Ramos (cell line): ENCODE measurements around the gene GDPD2.
"Not testable (repeated sequence)": the region's sequence is repeated elsewhere in the genome, so short reads cannot be mapped to it uniquely, and the experiment has no call there.

Experiments
- in situ Hi-C: fragments of 300-500 bp; cut with MboI; formaldehyde crosslinking; loops from one replicate; pipeline ENCODE4 v1.14.3; 2022; ENCODE audit warnings: low sequenced_read_pairs; ENCODE audit not compliant: unreplicated experiment

GDPD2 gene

GRCh38 chrX:70422851-70423341 lies at the start of gene GDPD2:
Gene GDPD2 (plus strand): TSS chrX:70423314. CDS start chrX:70424985, 1,671 bp downstream.
- in situ Hi-C loops, result no loop called here

GRCh38 chrX:70386235-70386634 lies 36.9 kb upstream of the GDPD2 start:
- in situ Hi-C loops, result no loop called here

- in situ Hi-C loops, result no loop called here
Measured at GRCh38 chrX:70398899-70399298, 24.2 kb upstream of the GDPD2 start.

GRCh38 chrX:70400181-70400580 lies 22.9 kb upstream of the GDPD2 start:
- in situ Hi-C loops, result not testable (repeated sequence)

- in situ Hi-C loops, result no loop called here
Measured at GRCh38 chrX:70402721-70403120, 20.4 kb upstream of the GDPD2 start.

GRCh38 chrX:70405003-70405402 lies 18.1 kb upstream of the GDPD2 start:
- in situ Hi-C loops, result no loop called here

- in situ Hi-C loops, result no loop called here
Measured at GRCh38 chrX:70410921-70411320, 12.2 kb upstream of the GDPD2 start.

- in situ Hi-C loops, result no loop called here
Measured at GRCh38 chrX:70411475-70411874, 11.6 kb upstream of the GDPD2 start.

- in situ Hi-C loops, result no loop called here
Measured at GRCh38 chrX:70421618-70422017, 1.5 kb upstream of the GDPD2 start.

GRCh38 chrX:70423936-70424675 lies 992 bp downstream of the GDPD2 start:
- in situ Hi-C loops, result no loop called here

GRCh38 chrX:70424801-70425200 lies 1.7 kb downstream of the GDPD2 start:
- in situ Hi-C loops, result no loop called here

GRCh38 chrX:70426286-70427278 lies 3.5 kb downstream of the GDPD2 start:
- in situ Hi-C loops, result no loop called here

GRCh38 chrX:70427365-70427764 lies 4.3 kb downstream of the GDPD2 start:
- in situ Hi-C loops, result no loop called here

- in situ Hi-C loops, result no loop called here
Measured at GRCh38 chrX:70429759-70430158, 6.6 kb downstream of the GDPD2 start.

- in situ Hi-C loops, result no loop called here
Measured at GRCh38 chrX:70432936-70433847, 10.1 kb downstream of the GDPD2 start.

GRCh38 chrX:70433848-70434351 lies 10.8 kb downstream of the GDPD2 start:
- in situ Hi-C loops, result no loop called here

- in situ Hi-C loops, result no loop called here
Measured at GRCh38 chrX:70434352-70434866, 11.3 kb downstream of the GDPD2 start.

- in situ Hi-C loops, result no loop called here
Measured at GRCh38 chrX:70434914-70435586, 11.9 kb downstream of the GDPD2 start.

GRCh38 chrX:70436343-70436742 lies 13.2 kb downstream of the GDPD2 start:
- in situ Hi-C loops, result no loop called here
